Activated CD8-positive, alpha-beta memory T cell treated with anti-CD3 and anti-CD28 coated beads for 48 hours (primary cell): ENCODE measurements around the gene NIT2.
"Not testable (repeated sequence)": the region's sequence is repeated elsewhere in the genome, so short reads cannot be mapped to it uniquely, and the experiment has no call there.

Experiments
- DNase-seq, 3 experiments: peaks; one replicate each; pipeline ENCODE4 v3.0.0-alpha.2; 2020; ENCODE audit warnings: low read depth in 2 of 3, low spot score in 2 of 3

Gene NIT2

DNA sequence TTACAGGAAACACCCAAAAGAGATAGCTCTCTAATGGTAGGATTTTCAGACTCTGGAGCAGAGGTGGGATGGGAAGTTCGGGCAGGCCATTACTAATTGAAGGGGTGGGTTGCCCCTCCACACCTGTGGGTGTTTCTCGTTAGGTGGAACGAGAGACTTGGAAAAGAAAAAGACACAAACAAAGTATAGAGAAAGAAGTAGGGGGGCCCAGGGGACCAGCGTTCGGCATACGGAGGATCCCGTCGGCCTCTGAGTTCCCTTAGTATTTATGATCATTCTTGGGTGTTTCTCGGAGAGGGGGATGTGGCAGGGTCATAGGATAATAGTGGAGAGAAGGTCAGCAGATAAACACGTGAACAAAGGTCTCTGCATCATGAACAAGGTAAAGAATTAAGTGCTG, 1.7 kb downstream of the NIT2 start:
- not testable (repeated sequence) for DNase-seq

DNA sequence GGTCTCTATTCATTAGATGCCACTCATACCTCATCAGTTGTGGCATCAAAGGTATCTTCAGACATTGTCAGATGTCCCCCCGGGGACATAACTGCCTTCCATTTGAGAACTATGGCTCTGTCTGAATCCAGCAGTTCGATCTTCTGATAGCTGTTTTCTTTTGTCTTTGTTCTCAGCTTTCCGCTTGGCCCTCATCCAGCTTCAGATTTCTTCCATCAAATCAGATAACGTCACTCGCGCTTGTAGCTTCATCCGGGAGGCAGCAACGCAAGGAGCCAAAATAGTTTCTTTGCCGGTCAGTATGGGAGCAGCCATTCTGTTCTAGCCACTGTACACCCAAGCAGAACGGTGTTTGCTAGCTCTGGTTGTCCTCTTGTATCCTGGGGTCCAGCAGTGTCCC, 4.4 kb downstream of the NIT2 start:
- DNase-seq: no peak

DNA sequence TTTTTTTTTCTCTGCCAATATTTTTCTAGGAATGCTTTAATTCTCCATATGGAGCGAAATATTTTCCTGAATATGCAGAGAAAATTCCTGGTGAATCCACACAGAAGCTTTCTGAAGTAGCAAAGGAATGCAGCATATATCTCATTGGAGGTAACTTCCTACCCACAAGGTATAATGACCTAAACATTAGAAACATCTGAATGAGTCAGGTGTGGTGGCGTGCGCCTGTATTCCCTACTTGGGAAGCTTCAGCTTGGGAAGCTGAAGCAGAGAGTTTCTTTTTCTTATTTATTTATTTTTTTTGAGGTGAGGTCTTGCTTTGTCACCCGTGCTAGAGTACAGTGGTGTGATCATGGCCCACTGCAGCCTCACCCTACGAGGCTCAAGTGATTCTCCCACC, 5.2 kb downstream of the NIT2 start:
- DNase-seq: no peak

DNA sequence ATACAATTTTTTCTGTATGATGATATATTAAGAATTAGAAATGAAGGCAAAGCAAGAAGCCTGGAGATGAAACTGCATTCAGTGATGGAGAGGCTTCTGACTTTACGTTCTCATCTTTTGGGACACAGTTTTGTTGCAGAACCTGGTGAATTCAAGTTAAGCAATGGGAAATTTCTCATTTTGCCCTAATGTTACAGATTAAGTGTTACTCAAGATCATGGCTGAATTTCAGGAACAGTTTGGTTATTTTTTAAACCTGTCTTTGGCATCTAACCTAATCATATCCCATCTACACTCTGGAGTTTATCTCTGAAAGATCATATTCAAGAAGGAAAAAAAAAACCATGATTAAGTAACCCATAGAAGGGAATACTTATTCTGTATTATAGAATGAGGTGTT, 6.0 kb downstream of the NIT2 start:
- DNase-seq: no peak

DNA sequence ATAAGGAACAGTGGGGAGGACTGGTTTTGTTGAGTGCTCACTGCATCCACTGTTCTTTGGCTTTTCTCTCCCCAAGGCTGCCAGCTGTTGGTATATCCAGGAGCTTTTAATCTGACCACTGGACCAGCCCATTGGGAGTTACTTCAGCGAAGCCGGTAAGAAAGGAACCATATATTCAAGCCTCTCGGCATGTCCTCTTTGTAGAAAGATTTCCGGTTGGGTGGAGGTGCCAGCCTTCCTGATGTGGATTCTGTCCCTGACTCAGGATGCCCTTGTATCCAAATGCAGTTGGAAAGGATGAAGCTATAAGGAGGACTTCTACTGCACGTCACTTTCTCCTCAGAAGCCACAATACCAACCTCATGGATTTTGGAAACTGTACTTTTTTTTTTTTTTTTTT, 14.2 kb downstream of the NIT2 start:
- no peak for DNase-seq

DNA sequence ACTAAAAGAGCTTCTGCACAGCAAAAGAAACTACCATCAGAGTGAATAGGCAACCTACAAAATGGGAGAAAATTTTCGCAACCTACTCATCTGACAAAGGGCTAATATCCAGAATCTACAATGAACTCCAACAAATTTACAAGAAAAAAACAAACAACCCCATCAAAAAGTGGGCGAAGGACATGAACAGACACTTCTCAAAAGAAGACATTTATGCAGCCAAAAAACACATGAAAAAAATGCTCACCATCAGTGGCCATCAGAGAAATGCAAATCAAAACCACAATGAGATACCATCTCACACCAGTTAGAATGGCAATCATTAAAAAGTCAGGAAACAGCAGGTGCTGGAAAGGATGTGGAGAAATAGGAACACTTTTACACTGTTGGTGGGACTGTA, 17.2 kb downstream of the NIT2 start:
- not testable (repeated sequence) for DNase-seq

DNA sequence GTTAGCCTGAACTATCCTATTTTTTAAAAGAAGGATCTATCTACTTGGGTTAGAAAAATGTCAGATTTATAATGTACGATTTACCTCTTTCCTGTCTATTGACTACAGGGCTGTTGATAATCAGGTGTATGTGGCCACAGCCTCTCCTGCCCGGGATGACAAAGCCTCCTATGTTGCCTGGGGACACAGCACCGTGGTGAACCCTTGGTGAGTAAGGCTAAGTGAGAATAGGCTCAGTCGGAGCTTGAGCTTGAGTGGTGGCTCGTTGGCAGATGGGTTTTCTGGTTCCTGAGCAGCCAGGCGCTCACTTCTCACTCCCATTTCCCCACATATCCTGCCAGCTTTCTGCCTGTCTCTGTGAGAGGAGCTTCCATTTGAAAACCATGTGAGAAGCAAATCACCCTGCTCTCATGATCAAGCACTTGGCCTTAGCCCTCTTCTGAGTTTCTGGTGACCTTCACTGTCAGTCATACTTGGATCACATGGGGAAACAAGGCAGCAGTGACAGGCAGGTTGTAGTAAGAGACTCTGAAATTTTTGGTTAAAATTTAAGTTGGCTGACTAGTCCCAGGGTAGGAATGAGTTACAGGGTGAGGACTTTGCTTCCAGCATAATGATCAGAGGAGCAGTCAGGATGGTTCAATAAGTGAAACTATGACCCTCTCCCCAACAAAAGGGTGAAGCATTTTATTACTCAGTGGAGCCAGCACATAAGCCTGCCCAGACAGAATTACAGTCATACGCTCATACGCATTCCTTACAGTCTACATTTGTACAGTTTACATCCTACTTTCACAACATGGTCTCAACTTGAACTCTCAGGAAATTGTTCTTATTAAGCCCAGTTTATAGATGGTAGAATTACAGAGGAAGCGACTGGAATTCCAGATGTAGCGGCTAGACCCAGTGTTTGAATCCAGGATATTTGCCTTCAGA, 18.0 kb downstream of the NIT2 start:
- DNase-seq: no peak

DNA sequence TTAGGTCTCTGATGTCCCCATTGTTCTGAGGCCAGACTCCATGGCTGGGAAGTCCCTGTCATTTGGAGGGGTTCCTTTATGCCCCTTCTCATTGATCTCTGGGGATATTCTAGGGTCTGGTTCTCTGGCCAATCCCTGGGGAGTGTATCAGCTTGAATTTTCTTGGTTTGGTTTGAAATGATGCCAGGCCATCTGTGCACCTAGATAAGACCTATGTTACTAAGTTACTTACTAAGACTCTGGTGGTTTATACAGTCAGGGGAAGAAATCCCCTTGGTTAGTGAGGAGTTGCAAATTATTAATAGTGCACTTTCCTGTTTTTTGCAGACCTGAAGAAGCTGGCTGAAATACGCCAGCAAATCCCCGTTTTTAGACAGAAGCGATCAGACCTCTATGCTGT, 20.3 kb downstream of the NIT2 start:
- no peak for DNase-seq

DNA sequence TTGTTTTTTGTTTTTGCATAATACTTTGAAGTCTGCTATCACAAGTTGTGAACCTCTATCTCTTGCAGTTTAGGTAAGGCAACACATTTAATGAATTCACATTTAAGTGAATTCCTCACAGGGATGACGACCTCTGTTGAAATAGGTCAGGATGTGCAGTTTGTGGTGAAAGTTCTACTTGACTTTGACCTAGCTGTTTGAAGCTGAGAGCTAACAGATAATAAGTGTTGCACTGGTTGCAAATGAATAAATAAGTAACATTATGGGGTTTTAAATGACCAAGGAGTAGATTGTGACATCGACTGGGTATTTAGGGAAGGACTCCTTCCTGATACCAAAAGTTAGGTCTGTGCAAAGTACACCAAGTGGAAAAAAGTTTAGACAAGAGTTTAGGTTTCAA, 23.9 kb downstream of the NIT2 start:
- DNase-seq: no peak

DNA sequence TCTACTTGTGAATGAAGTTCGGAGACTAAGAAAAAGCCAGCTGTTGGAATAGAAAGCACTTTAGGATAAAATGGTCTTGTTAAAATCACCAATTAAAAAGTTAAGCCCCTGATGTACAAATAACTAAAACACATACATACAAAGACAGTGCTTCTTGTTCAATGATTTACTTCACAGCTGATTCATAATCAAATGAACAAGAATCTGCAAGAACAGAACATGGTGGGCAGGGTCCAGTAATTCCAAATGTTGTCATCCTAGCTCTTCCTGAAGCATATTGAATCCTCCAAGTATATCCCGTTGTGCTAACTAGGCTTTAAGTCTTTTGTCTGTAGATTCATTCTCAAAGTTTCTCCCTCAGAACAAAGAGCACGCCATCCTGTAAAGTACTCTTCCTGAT, 24.5 kb downstream of the NIT2 start:
- DNase-seq: no peak

DNA sequence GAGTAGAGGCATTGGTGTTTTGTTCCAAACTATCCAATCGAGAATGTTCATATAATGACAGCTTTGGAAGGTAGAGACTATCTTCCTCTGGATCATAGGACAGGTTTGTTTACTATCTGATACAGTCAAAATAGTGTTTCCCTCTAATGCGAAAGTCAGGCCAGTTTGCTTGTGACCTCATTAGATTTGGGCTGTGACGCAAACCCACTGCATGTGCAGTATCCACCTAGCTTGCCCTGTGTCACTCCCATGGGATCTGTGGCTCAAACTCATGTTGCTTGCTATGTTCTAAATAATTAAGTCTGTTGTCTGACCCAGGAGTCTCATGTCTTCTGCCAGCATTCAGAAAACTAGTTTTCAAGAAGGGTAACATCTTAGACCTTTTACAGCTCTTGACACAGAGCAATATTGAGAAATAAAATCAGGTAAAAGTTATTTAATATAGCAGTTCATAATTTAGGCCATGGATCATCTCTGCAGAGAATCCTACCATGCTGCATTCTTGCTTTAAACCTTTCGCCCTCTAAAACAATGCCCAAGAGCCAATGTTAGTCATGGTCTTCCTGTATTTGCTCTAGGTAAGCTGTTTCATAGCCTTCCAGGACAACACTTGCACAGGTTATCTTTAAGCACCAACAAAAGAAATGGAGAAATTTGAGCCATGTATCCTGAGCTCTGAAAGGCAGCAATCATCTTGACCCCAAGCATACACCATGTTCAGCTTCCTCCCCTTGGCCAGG, 26.4 kb downstream of the NIT2 start:
- DNase-seq: no peak

DNA sequence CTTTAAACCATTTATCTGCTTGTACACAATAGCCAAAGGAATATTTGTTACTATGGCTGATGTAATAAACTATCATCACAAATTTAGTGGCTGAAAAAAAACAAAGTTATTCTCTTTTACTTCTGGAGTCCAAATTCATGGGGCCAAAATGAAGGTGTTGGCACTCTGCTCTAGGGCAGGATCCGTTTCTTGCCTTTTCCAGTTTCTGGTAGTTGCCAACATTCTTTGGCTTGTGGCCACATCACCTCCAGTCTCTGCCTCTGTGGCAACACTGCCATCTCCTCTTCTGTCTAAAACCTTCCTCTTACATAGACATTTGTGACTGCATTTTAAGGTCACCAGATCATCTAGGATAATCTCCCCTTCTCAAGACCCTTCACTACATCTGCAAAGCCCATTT, 27.3 kb downstream of the NIT2 start:
- no peak for DNase-seq

DNA sequence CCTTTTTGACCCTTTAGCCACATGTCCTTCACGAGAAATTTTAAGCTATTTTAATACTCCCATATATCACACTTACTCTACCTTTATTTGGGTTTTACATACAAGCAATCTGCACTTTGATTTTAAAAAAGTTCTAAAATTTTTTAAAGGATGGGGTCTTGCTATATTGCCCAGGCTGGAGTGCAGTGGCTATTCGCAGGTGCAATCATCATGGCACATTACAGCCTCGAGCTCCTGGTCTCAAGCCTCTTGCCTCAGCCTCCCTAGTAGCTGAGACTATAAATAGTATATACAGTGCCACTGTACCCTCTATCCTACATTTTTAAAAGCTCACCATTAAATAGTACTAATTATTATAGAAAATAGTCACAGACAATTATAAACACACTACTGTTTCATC, 29.9 kb downstream of the NIT2 start:
- DNase-seq: no peak

DNA sequence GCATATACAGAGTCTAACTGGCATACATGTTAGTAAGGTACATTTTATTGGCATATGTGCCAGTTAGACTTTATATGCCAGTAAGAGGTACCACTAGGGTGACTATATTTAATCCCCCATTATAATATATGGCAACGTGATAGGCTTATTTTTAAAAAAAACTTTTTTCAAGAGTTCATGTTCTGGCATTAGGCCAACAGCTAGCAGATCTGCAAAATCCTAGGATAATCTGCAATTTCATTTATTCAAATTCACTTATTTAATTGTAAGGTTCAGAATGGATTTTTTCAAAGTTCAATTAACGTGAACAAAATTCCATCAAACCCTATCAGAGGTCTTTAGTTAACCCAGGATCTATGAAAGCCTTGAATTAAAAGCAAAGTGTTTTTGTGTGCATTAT, 31.9 kb downstream of the NIT2 start:
- no peak for DNase-seq

DNA sequence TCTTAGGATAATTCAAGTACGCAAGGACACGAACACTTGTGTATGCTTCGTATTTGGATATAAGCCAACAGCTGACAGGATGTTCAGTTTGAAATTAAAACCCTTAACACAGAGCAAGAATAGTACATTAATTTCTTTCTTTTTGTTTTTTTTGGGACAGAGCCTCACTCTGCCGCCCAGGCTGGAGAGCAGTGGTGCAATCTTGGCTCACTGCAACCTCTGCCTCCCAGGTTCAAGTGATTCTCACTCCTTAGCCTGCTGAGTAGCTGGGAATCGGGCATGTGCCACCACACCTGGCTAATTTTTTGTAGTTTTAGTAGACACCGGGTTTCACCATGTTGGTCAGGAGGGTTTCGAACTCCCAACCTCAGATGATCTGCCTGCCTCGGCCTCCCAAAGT, 33.9 kb downstream of the NIT2 start:
- no peak for DNase-seq

DNA sequence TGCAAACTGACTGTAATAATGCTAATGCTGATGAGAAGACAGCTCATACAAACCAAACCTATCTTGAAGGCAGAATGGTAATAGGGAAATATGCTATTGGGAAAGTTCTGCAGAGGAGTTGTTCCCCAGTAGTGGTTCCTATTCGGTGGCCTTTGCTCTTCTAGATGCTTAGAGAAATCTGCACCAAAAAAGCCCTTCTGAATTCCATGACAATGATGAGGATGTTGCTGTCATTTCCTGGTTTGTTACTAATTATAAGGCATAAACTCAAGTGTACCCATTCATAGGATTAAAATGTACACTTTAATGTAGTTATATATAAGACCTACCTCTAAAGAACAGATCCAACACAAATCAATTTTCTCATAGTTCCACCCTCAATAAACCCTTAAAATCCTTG, 36.2 kb downstream of the NIT2 start:
- no peak for DNase-seq

DNA sequence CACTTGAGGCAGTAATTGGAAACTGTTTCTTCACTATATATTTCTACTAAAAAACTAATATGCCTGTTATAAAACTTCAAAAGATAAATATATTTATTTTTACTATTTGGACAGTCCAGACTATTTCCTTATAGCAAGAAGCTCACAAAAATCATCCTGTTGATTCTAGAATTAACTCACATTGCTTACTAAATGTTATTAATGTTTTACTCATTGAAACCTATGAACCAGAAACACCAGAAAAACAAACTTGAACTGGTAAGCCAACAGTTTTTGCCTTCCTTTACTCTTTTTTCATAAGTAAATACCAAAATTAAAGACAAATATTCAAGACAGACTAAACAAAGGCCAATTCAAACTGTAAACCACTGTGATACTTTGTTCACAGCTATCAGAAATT, 40.0 kb downstream of the NIT2 start:
- DNase-seq: no peak

DNA sequence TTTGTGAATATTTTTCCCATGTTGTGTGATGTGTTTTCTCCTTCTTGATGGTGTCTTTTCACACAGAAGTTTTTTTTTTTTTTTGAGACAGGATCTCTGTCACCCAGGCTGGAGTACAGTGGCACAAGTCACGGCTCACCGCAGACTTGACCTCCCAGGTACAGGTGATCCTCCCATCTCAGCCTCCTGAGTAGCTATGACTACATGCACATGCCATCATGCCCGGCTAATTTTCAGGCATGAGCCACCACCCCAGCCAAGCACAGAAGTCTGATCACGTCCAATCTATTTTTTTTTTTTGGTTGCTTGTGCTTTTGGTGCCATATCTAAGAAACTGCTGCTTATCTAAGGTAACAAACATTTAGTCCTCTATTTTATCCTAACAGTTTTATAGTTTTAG, 41.7 kb downstream of the NIT2 start:
- DNase-seq: no peak

DNA sequence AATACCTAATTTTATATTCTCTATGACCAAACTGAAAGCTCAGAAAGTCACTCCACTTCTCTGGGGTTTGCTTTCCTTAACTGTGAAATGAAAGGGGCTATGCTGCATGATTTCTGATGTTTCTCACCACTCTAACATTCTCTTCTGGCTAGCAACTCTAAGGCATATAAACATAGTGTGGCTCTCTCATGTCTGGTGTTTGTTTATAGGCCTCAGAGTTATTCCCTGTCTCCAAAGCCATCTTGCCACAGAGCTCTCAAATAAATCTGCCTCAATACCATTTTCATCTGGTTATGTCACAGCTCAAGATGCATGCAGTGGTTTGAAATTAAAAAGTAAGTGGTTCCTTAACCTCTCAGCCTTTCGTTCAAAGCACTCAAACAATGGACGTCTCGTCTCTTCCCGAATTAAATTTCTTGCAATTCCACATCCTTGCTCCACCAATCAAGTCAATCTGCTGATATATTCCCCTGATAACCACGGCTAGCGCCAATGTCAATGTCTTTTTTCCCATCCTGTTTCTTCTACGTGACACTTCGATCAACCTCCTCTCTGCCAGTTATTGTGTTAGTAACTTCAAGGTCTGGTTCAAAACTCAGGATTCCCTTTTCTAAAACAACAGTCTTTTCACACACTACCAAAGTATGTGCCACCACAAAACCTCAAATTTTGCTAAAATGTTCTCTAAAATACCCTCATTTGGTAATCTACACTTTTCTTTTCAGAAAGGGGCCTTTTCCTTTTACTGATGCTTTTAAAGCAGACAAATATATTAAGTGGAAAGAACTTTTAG, 50.4 kb downstream of the NIT2 start:
- DNase-seq: no peak

DNA sequence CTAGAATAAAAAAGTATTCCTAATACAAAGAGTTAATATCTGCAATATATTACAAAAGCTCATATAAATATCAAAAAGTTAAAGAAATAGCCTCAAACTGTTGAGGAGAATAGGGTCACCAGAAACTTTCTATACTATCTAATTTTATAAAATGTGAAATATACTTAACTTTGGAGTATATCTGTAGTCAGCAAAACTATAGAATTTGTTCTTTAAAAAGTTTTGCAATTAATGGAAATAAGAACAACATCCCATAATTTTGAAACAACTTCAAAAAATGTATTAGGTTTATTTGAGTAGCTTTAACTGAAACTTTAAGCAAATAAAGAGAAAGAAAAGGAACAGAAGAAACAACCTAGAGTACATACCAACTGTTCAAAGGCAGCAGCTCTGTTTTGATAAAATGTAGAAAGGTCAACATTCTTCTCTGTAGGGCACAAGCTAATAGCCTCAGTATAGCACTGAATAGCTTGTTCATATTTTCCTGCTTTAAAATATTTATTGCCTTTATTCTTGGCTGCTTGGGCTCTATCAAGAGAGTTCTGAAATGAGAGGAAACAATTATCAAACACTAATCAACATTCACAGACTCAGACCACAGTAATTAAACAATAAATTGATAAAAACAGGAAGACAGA, 52.0 kb downstream of the NIT2 start:
- DNase-seq: no peak

DNA sequence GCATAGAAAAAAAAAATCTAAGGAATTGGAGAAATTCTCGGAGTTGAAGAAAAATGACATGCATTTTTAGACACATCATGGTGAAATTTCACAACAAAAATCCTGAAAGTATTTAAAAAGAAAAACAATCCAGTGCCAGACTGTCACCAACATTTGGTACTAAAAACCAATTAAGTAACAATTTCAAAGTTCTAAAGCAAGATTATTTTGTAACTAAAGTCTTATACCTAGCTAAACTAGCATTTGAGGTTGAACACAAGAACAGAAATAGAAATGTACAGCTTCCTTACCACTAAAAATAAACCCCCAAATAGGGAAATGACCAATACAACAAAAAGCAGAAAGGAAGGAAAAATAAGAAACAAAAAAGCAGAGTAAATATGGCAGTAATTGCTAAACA, 54.5 kb downstream of the NIT2 start:
- DNase-seq: no peak
